NCI-H2107 treated with DMSO at 0.1 percent for 48 hours (cell line): ENCODE measurements around the gene CBLIF.
"Not testable (repeated sequence)": the region's sequence is repeated elsewhere in the genome, so short reads cannot be mapped to it uniquely, and the experiment has no call there.

ENCODE experiments used
- DNase-seq: peaks from one replicate; lab custom pipeline; 2025; ENCODE audit not compliant: unreplicated experiment; lab: John Stamatoyannopoulos, UW

Gene CBLIF

GRCh38 chr11:59800390-59801025 lies 44.8 kb downstream of the CBLIF start:
- no peak for DNase-seq

GRCh38 chr11:59794417-59794816 lies 50.9 kb downstream of the CBLIF start:
- DNase-seq = no peak

- no peak for DNase-seq
These were observed 52.8 kb downstream of the CBLIF start for GRCh38 chr11:59792507-59792906.

- no peak for DNase-seq
These were observed 53.7 kb downstream of the CBLIF start for GRCh38 chr11:59791639-59792038.

- DNase-seq = no peak
These were observed 57.5 kb downstream of the CBLIF start for GRCh38 chr11:59787816-59788215.

- no peak for DNase-seq
These were observed 58.1 kb downstream of the CBLIF start for GRCh38 chr11:59787255-59787588.

GRCh38 chr11:59785818-59786217 lies 59.5 kb downstream of the CBLIF start:
- DNase-seq = no peak

- DNase-seq = not testable (repeated sequence)
These were observed 60.9 kb downstream of the CBLIF start for GRCh38 chr11:59784441-59784840.

GRCh38 chr11:59783632-59784090 lies 61.6 kb downstream of the CBLIF start:
- DNase-seq = no peak

- DNase-seq = no peak
These were observed 63.2 kb downstream of the CBLIF start for GRCh38 chr11:59782080-59782479.

- DNase-seq = no peak
These were observed 65.8 kb downstream of the CBLIF start for GRCh38 chr11:59779487-59779886.
